GM12878 (cell line): ENCODE results near the gene ERN1. TPM values are rescaled to one million over a fixed set of nuclear protein-coding genes. Genes with fewer than 3 reads are reported as not detected.

Experiments used
- ASH2L ChIP-seq: fragments of 300-600, 200-600 bp; sonication (generic); IDR thresholded peaks from 2 replicates; pipeline ENCODE4 v1.6.1; 2017; ENCODE audit warnings: low read depth, mild to moderate bottlenecking, borderline replicate concordance
- FOXM1 ChIP-seq: IDR thresholded peaks from 2 replicates; pipeline ENCODE4 v1.6.1; 2012; ENCODE audit warnings: low read depth, mild to moderate bottlenecking, inconsistent platforms, low read length, moderate library complexity
- SUPT20H ChIP-seq: IDR thresholded peaks from 2 replicates; pipeline ENCODE4 v1.6.1; 2011; ENCODE audit warnings: low read depth, mild to moderate bottlenecking, low read length, moderate library complexity, borderline replicate concordance; ENCODE audit not compliant: control insufficient read depth
- ZNF274 ChIP-seq: IDR thresholded peaks from one replicate; pipeline ENCODE4 v1.8.0; 2011; ENCODE audit not compliant: insufficient read length, insufficient read depth
- ZNF384 ChIP-seq: IDR thresholded peaks from 2 replicates; pipeline ENCODE4 v1.6.1; 2012; ENCODE audit warnings: low read depth, mild to moderate bottlenecking, low read length, improper control_type of control experiment, borderline replicate concordance
- polyA plus RNA-seq, 11 experiments: library from polyadenylated mRNA; depleted of rRNA in 4 of 11; unstranded in 6 of 11; stranded (reverse) in 5 of 11; fragments of >200 nt; fragmentation: Nextera tagmentation in 4 of 11; fragmentation: Illumina TruSeq in 1 of 11; extraction: Ambion mirVana in 4 of 11; extraction: Trizol in 1 of 11; gene quantifications; 1 replicate in 1 of 11; 2 replicates in 10 of 11; pipeline versions ENCODE4 v1.2.1 to v1.2.3, GENCODE V29; 2011 to 2016; ENCODE audit warnings: inconsistent platforms in 2 of 11, missing spikeins in 2 of 11, low read depth in 1 of 11
- total RNA-seq, 4 experiments: library from RNA; depleted of rRNA in 3 of 4; stranded (reverse); fragments of >200 nt in 3 of 4; fragmentation: Illumina TruSeq in 1 of 4; extraction: Trizol in 1 of 4; gene quantifications; 2 replicates each; pipeline versions ENCODE4 v1.2.1 to v1.2.3, GENCODE V29; 2013 to 2021
- TF ChIP-seq, protein P1 (sequence below): IDR thresholded peaks from 2 replicates; pipeline ENCODE4 v1.6.1; 2012; ENCODE audit warnings: low read length, inconsistent platforms
- TF ChIP-seq, protein P2 (sequence below): fragments of 450-650 bp; IDR thresholded peaks from 2 replicates; pipeline ENCODE4 v1.6.1; 2017; ENCODE audit warnings: mild to moderate bottlenecking, low read depth, inconsistent platforms; ENCODE audit not compliant: poor library complexity, severe bottlenecking

The ERN1 gene
- total and polyA plus RNA-seq, 10 of the 15 experiments (the other 5 are each of a cell fraction or from before 2014, with no cell fraction given) = 2.6 to 19.2 (median 7.6) TPM

DNA sequence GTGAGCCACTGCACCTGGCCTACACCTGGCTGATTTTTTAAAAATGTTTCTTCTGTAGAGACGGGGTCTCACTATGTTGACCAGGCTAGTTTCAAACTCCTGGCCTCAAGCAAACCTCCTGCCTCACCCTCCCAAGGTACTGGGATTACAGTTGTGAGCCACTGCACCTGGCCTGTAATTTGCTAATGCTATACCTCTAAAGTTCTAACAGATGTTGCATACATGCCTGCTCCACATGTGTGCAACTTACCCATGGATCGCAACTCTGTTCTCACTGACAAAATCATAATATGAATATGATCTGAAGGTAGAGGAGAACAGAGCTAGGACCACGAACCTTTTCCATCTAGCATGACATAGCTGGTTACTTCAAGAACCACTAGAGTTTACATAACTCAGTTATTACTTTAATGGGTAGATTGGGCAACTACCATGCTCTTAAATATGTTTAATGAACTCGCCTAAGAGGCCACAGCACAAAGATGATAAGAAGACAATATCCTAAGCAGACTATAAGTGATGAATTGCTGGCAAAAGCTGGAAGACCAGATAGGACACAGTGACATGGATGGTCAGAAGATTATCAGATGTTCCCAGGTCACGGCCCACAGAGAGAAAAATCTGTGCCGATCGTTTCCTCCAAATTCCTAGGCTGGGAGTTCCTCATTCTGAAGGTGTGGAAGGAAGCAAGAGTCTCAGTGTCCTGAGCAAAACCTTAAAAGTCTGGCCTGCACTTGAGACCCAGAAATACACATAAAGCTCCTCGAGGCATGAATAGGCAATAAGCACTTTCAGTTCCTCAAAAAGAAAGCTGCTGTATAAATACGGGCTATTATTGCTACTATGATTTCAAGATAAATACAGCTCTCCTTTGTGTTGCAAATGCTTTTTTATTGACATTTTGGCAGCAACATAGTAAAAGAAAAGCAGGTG, 55.9 kb downstream of the ERN1 start (continued):
- TF ChIP-seq, protein P1, sequence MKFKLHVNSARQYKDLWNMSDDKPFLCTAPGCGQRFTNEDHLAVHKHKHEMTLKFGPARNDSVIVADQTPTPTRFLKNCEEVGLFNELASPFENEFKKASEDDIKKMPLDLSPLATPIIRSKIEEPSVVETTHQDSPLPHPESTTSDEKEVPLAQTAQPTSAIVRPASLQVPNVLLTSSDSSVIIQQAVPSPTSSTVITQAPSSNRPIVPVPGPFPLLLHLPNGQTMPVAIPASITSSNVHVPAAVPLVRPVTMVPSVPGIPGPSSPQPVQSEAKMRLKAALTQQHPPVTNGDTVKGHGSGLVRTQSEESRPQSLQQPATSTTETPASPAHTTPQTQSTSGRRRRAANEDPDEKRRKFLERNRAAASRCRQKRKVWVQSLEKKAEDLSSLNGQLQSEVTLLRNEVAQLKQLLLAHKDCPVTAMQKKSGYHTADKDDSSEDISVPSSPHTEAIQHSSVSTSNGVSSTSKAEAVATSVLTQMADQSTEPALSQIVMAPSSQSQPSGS = peak; percentile 82
- TF ChIP-seq, protein P2, sequence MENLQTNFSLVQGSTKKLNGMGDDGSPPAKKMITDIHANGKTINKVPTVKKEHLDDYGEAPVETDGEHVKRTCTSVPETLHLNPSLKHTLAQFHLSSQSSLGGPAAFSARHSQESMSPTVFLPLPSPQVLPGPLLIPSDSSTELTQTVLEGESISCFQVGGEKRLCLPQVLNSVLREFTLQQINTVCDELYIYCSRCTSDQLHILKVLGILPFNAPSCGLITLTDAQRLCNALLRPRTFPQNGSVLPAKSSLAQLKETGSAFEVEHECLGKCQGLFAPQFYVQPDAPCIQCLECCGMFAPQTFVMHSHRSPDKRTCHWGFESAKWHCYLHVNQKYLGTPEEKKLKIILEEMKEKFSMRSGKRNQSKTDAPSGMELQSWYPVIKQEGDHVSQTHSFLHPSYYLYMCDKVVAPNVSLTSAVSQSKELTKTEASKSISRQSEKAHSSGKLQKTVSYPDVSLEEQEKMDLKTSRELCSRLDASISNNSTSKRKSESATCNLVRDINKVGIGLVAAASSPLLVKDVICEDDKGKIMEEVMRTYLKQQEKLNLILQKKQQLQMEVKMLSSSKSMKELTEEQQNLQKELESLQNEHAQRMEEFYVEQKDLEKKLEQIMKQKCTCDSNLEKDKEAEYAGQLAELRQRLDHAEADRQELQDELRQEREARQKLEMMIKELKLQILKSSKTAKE = peak; percentile 58
- TF ChIP-seq ZNF384 = no peak
- TF ChIP-seq ASH2L = 0 out of 2 replicates have a peak, but pooled peaks have one; percentile 67
- TF ChIP-seq SUPT20H = no peak
- TF ChIP-seq FOXM1 = no peak; the same call in 1 of the 2 replicates
- no peak for TF ChIP-seq ZNF274
